ENCODE measurements around the gene MAPT. TPM values are rescaled to one million over a fixed set of nuclear protein-coding genes. Genes with fewer than 3 reads are reported as not detected.

MAPT gene
- total RNA-seq, 2 donors from 2014 or later: 0.86 to 2.1 TPM

DNA sequence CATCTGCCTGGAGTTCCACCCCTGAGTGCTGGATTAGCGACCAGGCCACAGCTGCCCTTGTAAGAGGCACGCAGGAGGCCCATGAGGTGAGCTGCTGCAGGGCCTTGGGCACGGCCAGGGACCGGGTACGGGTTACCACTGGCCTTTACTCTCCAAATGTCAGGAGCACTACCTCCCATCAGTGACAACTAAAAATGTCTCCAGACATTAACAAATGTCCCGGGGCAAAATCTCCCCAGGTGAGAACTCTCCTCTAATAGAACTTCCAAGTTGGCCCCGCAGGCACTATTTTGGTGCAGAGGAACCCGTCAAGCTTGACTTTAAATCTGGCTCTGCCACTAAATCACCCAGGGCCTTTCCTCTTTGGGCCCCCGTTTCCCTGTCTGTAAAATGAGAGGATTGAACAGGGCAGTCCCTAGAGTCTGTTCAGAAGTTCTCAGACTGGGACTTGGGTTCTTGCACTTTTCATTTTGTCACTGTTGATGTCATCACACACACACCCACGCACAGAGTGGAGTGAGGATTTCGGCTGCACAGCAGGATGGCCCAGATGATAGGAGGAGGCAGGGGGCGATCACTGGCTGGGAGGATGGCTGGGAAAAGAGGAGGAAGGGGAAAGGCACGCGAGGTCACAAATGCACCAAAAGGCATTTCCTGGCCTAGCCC, 24.5 kb upstream of the MAPT start:
- H3K36me3 Mint-ChIP-seq (ENCODE audit: insufficient read depth in 2 of 2): no peaks in the 10 kb centered on the region
- no peak for DNase-seq
- H3K27ac Mint-ChIP-seq: no peak overlapping the region
- H3K9me3 Mint-ChIP-seq: no peaks in the 10 kb centered on the region
- H3K27me3 Mint-ChIP-seq (ENCODE audit: low read depth): peaks cover 18% of the 10 kb centered on the region
- H3K4me3 Mint-ChIP-seq: no peak overlapping the region
- ATAC-seq (replicated peaks in 1 of 2): no peak
- peaks cover 20% of the 10 kb centered on the region for H3K4me1 Mint-ChIP-seq (ENCODE audit: low read depth)

- DNase-seq (no peak), ATAC-seq (replicated peaks in 1 of 2) (no peak)
- peaks cover 20% of the 10 kb centered on the region for H3K4me1 Mint-ChIP-seq (ENCODE audit: low read depth)
- H3K36me3 Mint-ChIP-seq (ENCODE audit: insufficient read depth in 2 of 2): no peaks in the 10 kb centered on the region
- H3K27me3 Mint-ChIP-seq (ENCODE audit: low read depth): peaks cover 12% of the 10 kb centered on the region
- no peak overlapping the region for H3K27ac Mint-ChIP-seq
- H3K9me3 Mint-ChIP-seq: no peaks in the 10 kb centered on the region
- no peak overlapping the region for H3K4me3 Mint-ChIP-seq
Measured at GRCh38 chr17:45870342-45870974, 23.9 kb upstream of the MAPT start.

DNA sequence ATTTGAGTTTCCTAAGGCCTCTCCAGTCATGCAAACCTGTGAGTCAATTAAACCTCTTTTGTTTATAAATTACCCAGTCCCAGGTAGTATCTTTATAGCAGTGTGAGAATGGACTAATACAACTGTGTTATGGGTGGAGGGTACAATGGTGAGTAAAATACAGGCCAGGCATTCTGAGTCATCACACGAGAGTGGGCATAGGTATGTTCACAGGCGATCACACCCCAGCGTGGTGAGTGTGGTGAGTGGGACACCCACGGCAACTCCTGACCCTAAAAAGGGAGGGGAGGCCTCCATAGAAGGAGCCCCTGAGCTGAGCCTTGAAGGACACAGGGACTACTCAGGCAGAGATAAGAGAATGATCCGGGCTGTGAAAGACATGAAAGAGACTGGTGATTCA, 22.6 kb upstream of the MAPT start:
- Mint-ChIP-seq H3K4me3 (no peak overlapping the region), H3K27ac (no peak overlapping the region), H3K27me3 (ENCODE audit: low read depth) (peaks cover 5% of the 10 kb centered on the region), H3K9me3 (no peaks in the 10 kb centered on the region), H3K4me1 (ENCODE audit: low read depth) (peaks cover 20% of the 10 kb centered on the region), H3K36me3 (ENCODE audit: insufficient read depth in 2 of 2) (no peaks in the 10 kb centered on the region)
- DNase-seq (peak in 1 of 2 donors; percentile 19), ATAC-seq (replicated peaks in 1 of 2) (peak; percentile 47)

- peak; percentile 29 to 38 for DNase-seq
- Mint-ChIP-seq H3K9me3 (no peaks in the 10 kb centered on the region), H3K4me3 (peak overlapping the region; percentile 48 to 70)
Measured at GRCh38 chr17:45873728-45874127, 20.6 kb upstream of the MAPT start.

GRCh38 chr17:45874151-45874550, 20.2 kb upstream of the MAPT start:
- Mint-ChIP-seq H3K36me3 (ENCODE audit: insufficient read depth in 2 of 2) (no peaks in the 10 kb centered on the region), H3K9me3 (no peaks in the 10 kb centered on the region), H3K4me3 (no peak overlapping the region), H3K4me1 (ENCODE audit: low read depth) (peaks cover 20% of the 10 kb centered on the region), H3K27me3 (ENCODE audit: low read depth) (peaks cover 14% of the 10 kb centered on the region), H3K27ac (no peak overlapping the region)
- no peak for DNase-seq
- no peak for ATAC-seq (replicated peaks in 1 of 2)

More at GRCh38 chr17:45873728-45874127, 20.6 kb upstream of the MAPT start:
- ATAC-seq (replicated peaks in 1 of 2): peak; percentile 78 to 93
- H3K27me3 Mint-ChIP-seq (ENCODE audit: low read depth): peaks cover 14% of the 10 kb centered on the region
- no peak overlapping the region for H3K27ac Mint-ChIP-seq
- H3K36me3 Mint-ChIP-seq (ENCODE audit: insufficient read depth in 2 of 2): no peaks in the 10 kb centered on the region
- H3K4me1 Mint-ChIP-seq (ENCODE audit: low read depth): peaks cover 20% of the 10 kb centered on the region

DNA sequence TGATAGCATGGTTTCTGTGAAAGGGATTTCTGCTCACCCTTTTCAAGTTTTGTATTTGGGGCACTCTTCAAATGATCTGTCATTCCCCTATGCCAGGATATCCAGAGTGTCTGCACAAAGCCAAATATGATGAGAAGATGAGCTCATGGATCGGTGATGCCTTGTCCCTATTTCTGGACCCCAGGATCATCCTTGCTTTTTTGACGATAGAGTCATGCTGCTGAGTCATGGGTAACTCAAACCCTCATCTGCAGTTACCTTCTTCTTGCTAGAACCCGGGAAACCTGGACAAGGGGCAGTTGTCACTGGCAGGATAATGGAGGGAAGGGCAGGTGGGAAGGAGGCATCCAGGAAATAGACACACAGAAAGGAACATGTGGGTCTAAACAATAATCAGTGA, 17.8 kb upstream of the MAPT start:
- Mint-ChIP-seq H3K27me3 (ENCODE audit: low read depth) (peaks cover 9% of the 10 kb centered on the region), H3K4me1 (ENCODE audit: low read depth) (peaks cover 15% of the 10 kb centered on the region), H3K36me3 (ENCODE audit: insufficient read depth in 2 of 2) (no peaks in the 10 kb centered on the region), H3K4me3 (no peak overlapping the region), H3K9me3 (no peaks in the 10 kb centered on the region), H3K27ac (no peak overlapping the region)
- ATAC-seq (replicated peaks in 1 of 2) (no peak), DNase-seq (no peak)

GRCh38 chr17:45877467-45877866, 16.9 kb upstream of the MAPT start:
- ATAC-seq (replicated peaks in 1 of 2) (no peak), DNase-seq (no peak)
- Mint-ChIP-seq H3K4me1 (ENCODE audit: low read depth) (peaks cover 9% of the 10 kb centered on the region), H3K4me3 (no peak overlapping the region), H3K36me3 (ENCODE audit: insufficient read depth in 2 of 2) (no peaks in the 10 kb centered on the region), H3K9me3 (no peaks in the 10 kb centered on the region), H3K27me3 (ENCODE audit: low read depth) (peaks cover 13% of the 10 kb centered on the region), H3K27ac (no peak overlapping the region)

- Mint-ChIP-seq H3K36me3 (ENCODE audit: insufficient read depth in 2 of 2) (no peaks in the 10 kb centered on the region), H3K9me3 (peaks cover 5% of the 10 kb centered on the region in 2 donors), H3K27ac (no peak overlapping the region), H3K4me1 (ENCODE audit: low read depth) (peaks cover under 1% of the 10 kb centered on the region), H3K27me3 (ENCODE audit: low read depth) (peaks cover 6% of the 10 kb centered on the region), H3K4me3 (no peak overlapping the region)
- ATAC-seq (replicated peaks in 1 of 2) (no peak), DNase-seq (no peak)
Measured at GRCh38 chr17:45883063-45883462, 11.3 kb upstream of the MAPT start.

- Mint-ChIP-seq H3K9me3 (peaks cover 5% of the 10 kb centered on the region in 2 donors), H3K4me1 (ENCODE audit: low read depth) (peaks cover 8% of the 10 kb centered on the region), H3K27ac (no peak overlapping the region), H3K27me3 (ENCODE audit: low read depth) (peaks cover 23% of the 10 kb centered on the region), H3K4me3 (no peak overlapping the region), H3K36me3 (ENCODE audit: insufficient read depth in 2 of 2) (no peaks in the 10 kb centered on the region)
- ATAC-seq (replicated peaks in 1 of 2) (no peak), DNase-seq (no peak)
Measured at GRCh38 chr17:45886852-45887251, 7.5 kb upstream of the MAPT start.

DNA sequence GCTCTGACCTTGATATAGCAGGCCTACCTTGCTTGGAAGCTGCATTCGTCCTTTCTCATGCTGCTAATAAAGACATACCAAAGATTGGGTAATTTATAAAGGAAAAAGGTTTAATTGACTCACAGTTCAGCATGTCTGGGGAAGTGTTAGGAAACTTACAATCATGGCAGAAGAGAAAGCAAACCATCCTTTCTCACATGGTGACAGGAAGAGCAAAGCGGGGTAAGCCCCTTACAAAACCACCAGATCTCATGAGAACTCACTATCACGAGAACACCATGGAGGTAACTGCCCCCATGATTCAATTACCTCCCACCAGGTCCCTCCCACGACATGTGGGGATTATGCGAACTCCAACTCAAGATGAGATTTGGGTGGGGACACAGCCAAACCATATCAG, 6.0 kb upstream of the MAPT start:
- peaks cover 8% of the 10 kb centered on the region for H3K4me1 Mint-ChIP-seq (ENCODE audit: low read depth)
- peaks cover 5% of the 10 kb centered on the region in 2 donors for H3K9me3 Mint-ChIP-seq
- DNase-seq: no peak
- H3K36me3 Mint-ChIP-seq (ENCODE audit: insufficient read depth in 2 of 2): no peaks in the 10 kb centered on the region
- H3K4me3 Mint-ChIP-seq: no peak overlapping the region
- peaks cover 24% of the 10 kb centered on the region for H3K27me3 Mint-ChIP-seq (ENCODE audit: low read depth)
- no peak overlapping the region for H3K27ac Mint-ChIP-seq
- peak in 1 of 2 donors; percentile 45 for ATAC-seq (replicated peaks in 1 of 2)

DNA sequence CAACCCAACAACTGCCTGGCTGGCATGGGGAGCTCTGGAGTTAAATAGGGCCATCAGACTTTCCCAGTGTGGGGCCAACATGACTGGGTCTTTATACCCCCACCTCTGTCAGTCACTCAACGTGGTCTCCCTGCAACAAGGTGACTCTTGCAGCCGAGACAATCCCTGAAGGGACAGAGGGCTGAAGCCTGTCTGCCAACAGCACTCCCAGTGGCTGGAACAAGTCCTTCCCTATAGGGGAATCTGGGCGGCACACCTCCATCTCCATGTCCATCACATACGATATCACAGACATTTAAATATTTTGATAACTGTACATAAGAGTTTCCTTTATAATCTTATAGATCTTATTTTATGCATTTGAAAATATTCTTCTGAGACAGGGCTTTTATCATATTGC, 4.8 kb upstream of the MAPT start:
- Mint-ChIP-seq H3K9me3 (peaks cover 3 to 5% of the 10 kb centered on the region in 2 donors), H3K36me3 (ENCODE audit: insufficient read depth in 2 of 2) (no peaks in the 10 kb centered on the region), H3K4me1 (ENCODE audit: low read depth) (peaks cover 13% of the 10 kb centered on the region), H3K4me3 (no peak overlapping the region), H3K27me3 (ENCODE audit: low read depth) (peaks cover 28% of the 10 kb centered on the region), H3K27ac (no peak overlapping the region)
- DNase-seq (no peak), ATAC-seq (replicated peaks in 1 of 2) (no peak)

- no peaks in the 10 kb centered on the region for H3K9me3 Mint-ChIP-seq
- ATAC-seq (replicated peaks in 1 of 2): no peak
- peak overlapping the region; percentile 69 for H3K27ac Mint-ChIP-seq
- no peaks in the 10 kb centered on the region for H3K36me3 Mint-ChIP-seq (ENCODE audit: insufficient read depth in 2 of 2)
- H3K27me3 Mint-ChIP-seq (ENCODE audit: low read depth): peaks cover 61% of the 10 kb centered on the region
- H3K4me3 Mint-ChIP-seq: peak overlapping the region; percentile 86 to 88
- peaks cover 28% of the 10 kb centered on the region for H3K4me1 Mint-ChIP-seq (ENCODE audit: low read depth)
- no peak for DNase-seq
Measured at GRCh38 chr17:45893725-45894021, 681 bp upstream of the MAPT start.

- no peak overlapping the region for H3K27ac Mint-ChIP-seq
- DNase-seq (peak; percentile 16 to 17), ATAC-seq (replicated peaks in 1 of 2) (peak in 1 of 2 donors; percentile 11)
- H3K4me3 Mint-ChIP-seq: peak overlapping the region; percentile 86 to 88
- H3K36me3 Mint-ChIP-seq (ENCODE audit: insufficient read depth in 2 of 2): no peaks in the 10 kb centered on the region
- H3K9me3 Mint-ChIP-seq: no peaks in the 10 kb centered on the region
- peaks cover 27% of the 10 kb centered on the region for H3K4me1 Mint-ChIP-seq (ENCODE audit: low read depth)
- H3K27me3 Mint-ChIP-seq (ENCODE audit: low read depth): peaks cover 66% of the 10 kb centered on the region
Measured at GRCh38 chr17:45895304-45895968, 1.1 kb downstream of the MAPT start.
